H9 (cell line): Measurements from ENCODE around the gene SIX1. TPM values are rescaled to one million over a fixed set of nuclear protein-coding genes. Genes with fewer than 3 reads are reported as not detected.

Source experiments
- DNase-seq: peaks from one replicate; pipeline ENCODE4 v3.0.0-alpha.2; 2017
- H2AFZ ChIP-seq: one replicate; pipeline ENCODE4 v1.6.1; 2013; ENCODE audit warnings: mild to moderate bottlenecking, low read length, control low read depth, moderate library complexity
- H2AK5ac ChIP-seq: 2 replicates; pipeline ENCODE4 v1.6.1; 2013; ENCODE audit warnings: low read length, control low read depth, mixed read lengths; ENCODE audit not compliant: insufficient read length
- H2BK120ac ChIP-seq: one replicate; pipeline ENCODE4 v1.6.1; 2013; ENCODE audit warnings: low read depth, mild to moderate bottlenecking, low read length, control low read depth, inconsistent platforms; ENCODE audit not compliant: poor library complexity, severe bottlenecking
- H2BK12ac ChIP-seq: 2 replicates; pipeline ENCODE4 v1.6.1; 2013; ENCODE audit warnings: low read length, control low read depth, mixed read lengths, low read depth; ENCODE audit not compliant: insufficient read length
- H2BK15ac ChIP-seq: 2 replicates; pipeline ENCODE4 v1.6.1; 2013; ENCODE audit warnings: low read depth, low read length, control low read depth
- H2BK20ac ChIP-seq: one replicate; pipeline ENCODE4 v1.6.1; 2013; ENCODE audit warnings: low read depth, mild to moderate bottlenecking, low read length, control low read depth, inconsistent platforms; ENCODE audit not compliant: poor library complexity, severe bottlenecking
- H2BK5ac ChIP-seq: 2 replicates; pipeline ENCODE4 v1.6.1; 2013; ENCODE audit warnings: low read length, control low read depth, mixed read lengths; ENCODE audit not compliant: insufficient read length
- H3K14ac ChIP-seq: 2 replicates; pipeline ENCODE4 v1.6.1; 2013; ENCODE audit warnings: low read length, control low read depth; ENCODE audit not compliant: insufficient read depth
- H3K18ac ChIP-seq: 2 replicates; pipeline ENCODE4 v1.6.1; 2013; ENCODE audit warnings: low read depth, mild to moderate bottlenecking, mixed read lengths, low read length, control low read depth; ENCODE audit not compliant: insufficient read length
- H3K23ac ChIP-seq: 2 replicates; pipeline ENCODE4 v1.6.1; 2013; ENCODE audit warnings: low read length, control low read depth, mixed read lengths, low read depth; ENCODE audit not compliant: insufficient read length
- H3K23me2 ChIP-seq: 2 replicates; pipeline ENCODE4 v1.6.1; 2013; ENCODE audit warnings: low read depth, mild to moderate bottlenecking, mixed read lengths, low read length, control low read depth; ENCODE audit not compliant: insufficient read length, poor library complexity, severe bottlenecking
- H3K27ac ChIP-seq: 2 replicates; pipeline ENCODE4 v1.5.1; 2013; ENCODE audit warnings: low read length, control low read depth, mixed read lengths, low read depth; ENCODE audit not compliant: insufficient read length
- H3K27me3 ChIP-seq: 2 replicates; pipeline ENCODE4 v1.6.1; 2013; ENCODE audit warnings: low read length, control low read depth, inconsistent platforms; ENCODE audit not compliant: insufficient read depth
- H3K4ac ChIP-seq: 2 replicates; pipeline ENCODE4 v1.6.1; 2013; ENCODE audit warnings: low read depth, mild to moderate bottlenecking, control low read depth, inconsistent platforms, low read length, moderate library complexity
- H3K4me1 ChIP-seq: 2 replicates; pipeline ENCODE4 v1.6.1; 2013; ENCODE audit warnings: low read length, control low read depth, inconsistent platforms; ENCODE audit not compliant: insufficient read depth
- H3K4me2 ChIP-seq: 2 replicates; pipeline ENCODE4 v1.6.1; 2013; ENCODE audit warnings: low read length, control low read depth, mixed read lengths; ENCODE audit not compliant: insufficient read length, insufficient read depth
- H3K56ac ChIP-seq: 2 replicates; pipeline ENCODE4 v1.6.1; 2013; ENCODE audit warnings: low read depth, mild to moderate bottlenecking, mixed read lengths, low read length, control low read depth; ENCODE audit not compliant: insufficient read length
- H3K79me1 ChIP-seq: 2 replicates; pipeline ENCODE4 v1.6.1; 2013; ENCODE audit warnings: low read depth, mild to moderate bottlenecking, moderate library complexity, low read length, control low read depth, inconsistent platforms; ENCODE audit not compliant: insufficient read depth, poor library complexity, severe bottlenecking
- H3K79me2 ChIP-seq: 2 replicates; pipeline ENCODE4 v1.6.1; 2013; ENCODE audit warnings: low read length, control low read depth, inconsistent platforms; ENCODE audit not compliant: insufficient read depth
- H3K9ac ChIP-seq: 2 replicates; pipeline ENCODE4 v1.6.1; 2013; ENCODE audit warnings: low read length, control low read depth, mixed read lengths; ENCODE audit not compliant: insufficient read length; ENCODE audit errors: extremely low read depth
- H3K9me3 ChIP-seq: one replicate; pipeline ENCODE4 v1.6.1; 2013; ENCODE audit warnings: low read depth, low read length, inconsistent platforms; ENCODE audit not compliant: control insufficient read depth
- H3T11ph ChIP-seq: one replicate; pipeline ENCODE4 v1.6.1; 2013; ENCODE audit warnings: mild to moderate bottlenecking, low read length, control low read depth, inconsistent platforms
- H4K20me1 ChIP-seq: one replicate; pipeline ENCODE4 v1.6.1; 2013; ENCODE audit not compliant: control insufficient read depth, insufficient read length, insufficient read depth
- H4K5ac ChIP-seq: 2 replicates; pipeline ENCODE4 v1.6.1; 2013; ENCODE audit warnings: low read depth, mild to moderate bottlenecking, mixed read lengths, low read length, control low read depth; ENCODE audit not compliant: insufficient read length
- H4K8ac ChIP-seq: replicated peaks from 2 replicates; pipeline ENCODE4 v1.6.1; 2013; ENCODE audit warnings: low read length, control low read depth, mixed read lengths, low read depth; ENCODE audit not compliant: insufficient read length
- H4K91ac ChIP-seq: 2 replicates; pipeline ENCODE4 v1.6.1; 2013; ENCODE audit warnings: low read depth, mild to moderate bottlenecking, moderate library complexity, mixed read lengths, low read length, control low read depth; ENCODE audit not compliant: insufficient read length
- H3K27ac Mint-ChIP-seq, 3 experiments: 2 replicates in 2 of 3; 3 replicates in 1 of 3; pipeline ENCODE4 v1.8.0; 2020 to 2021; ENCODE audit warnings: mixed read lengths in 3 of 3, mild to moderate bottlenecking in 1 of 3, moderate library complexity in 1 of 3
- H3K27me3 Mint-ChIP-seq: 2 replicates; pipeline ENCODE4 v1.8.0; 2021; ENCODE audit warnings: low read depth, mild to moderate bottlenecking, moderate library complexity, mixed read lengths
- H3K36me3 Mint-ChIP-seq, 3 experiments: 2 replicates in 2 of 3; 3 replicates in 1 of 3; pipeline ENCODE4 v1.8.0; 2020 to 2021; ENCODE audit warnings: low read depth in 3 of 3, mixed read lengths in 3 of 3; ENCODE audit not compliant: insufficient read depth in 1 of 3
- H3K4me1 Mint-ChIP-seq, 2 experiments: 2 replicates each; pipeline ENCODE4 v1.8.0; 2020; ENCODE audit warnings: mixed read lengths in 2 of 2
- H3K4me3 Mint-ChIP-seq, 2 experiments: 2 replicates in 1 of 2; 3 replicates in 1 of 2; pipeline ENCODE4 v1.8.0; 2020 to 2021; ENCODE audit warnings: mild to moderate bottlenecking in 2 of 2, mixed read lengths in 2 of 2, moderate library complexity in 1 of 2
- H3K9me3 Mint-ChIP-seq, 2 experiments: 2 replicates in 1 of 2; 3 replicates in 1 of 2; pipeline ENCODE4 v1.8.0; 2020; ENCODE audit warnings: mild to moderate bottlenecking in 2 of 2, mixed read lengths in 2 of 2, moderate library complexity in 1 of 2
- WGBS: extraction: QIAGEN DNeasy Blood & Tissue Kit; methylation state at CpG from one replicate; pipeline ENCODE4 v1.1.7; 2013; ENCODE audit warnings: missing lambda C conversion rate, low lambda C conversion rate, mixed read lengths; ENCODE audit not compliant: insufficient read length; ENCODE audit errors: extremely low coverage; 5-methylcytosine and 5-hydroxymethylcytosine counted together
- total RNA-seq: library from RNA; stranded (reverse); gene quantifications from 2 replicates; pipeline ENCODE4 v1.2.1, GENCODE V29; 2021
- TF ChIP-seq, protein P1 (sequence below): fragments of 200-600 bp; sonication (generic); conservative IDR thresholded peaks from 3 replicates; pipeline ENCODE4 v1.8.0; 2021; ENCODE audit warnings: antibody characterized with exemption, mild to moderate bottlenecking

SIX1 gene
- total RNA-seq, 1 experiment from 2014 or later = 0.17 TPM

DNA sequence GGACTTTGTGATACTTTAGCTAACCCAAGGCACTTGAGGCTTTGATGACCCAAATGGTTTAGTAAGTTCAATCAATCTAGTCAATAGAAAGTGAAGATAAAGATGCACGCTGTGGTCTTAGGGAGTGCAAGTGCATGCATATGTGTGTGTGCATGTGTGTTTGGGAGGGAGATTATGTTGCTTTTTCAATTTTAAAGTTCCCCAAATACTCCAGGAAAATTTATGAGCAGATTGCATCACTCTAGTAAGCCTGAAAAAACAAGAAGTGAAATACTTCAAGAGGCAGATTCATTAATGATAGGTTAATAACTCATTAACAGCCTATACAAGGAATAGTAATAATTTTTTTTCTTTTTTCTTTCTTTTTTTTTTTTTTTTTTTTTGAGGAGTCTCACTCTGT is 12.4 kb upstream of the SIX1 start:
- H3K27ac ChIP-seq = no peak overlapping the region
- no peak overlapping the region for H3K4ac ChIP-seq
- TF ChIP-seq, protein P1, sequence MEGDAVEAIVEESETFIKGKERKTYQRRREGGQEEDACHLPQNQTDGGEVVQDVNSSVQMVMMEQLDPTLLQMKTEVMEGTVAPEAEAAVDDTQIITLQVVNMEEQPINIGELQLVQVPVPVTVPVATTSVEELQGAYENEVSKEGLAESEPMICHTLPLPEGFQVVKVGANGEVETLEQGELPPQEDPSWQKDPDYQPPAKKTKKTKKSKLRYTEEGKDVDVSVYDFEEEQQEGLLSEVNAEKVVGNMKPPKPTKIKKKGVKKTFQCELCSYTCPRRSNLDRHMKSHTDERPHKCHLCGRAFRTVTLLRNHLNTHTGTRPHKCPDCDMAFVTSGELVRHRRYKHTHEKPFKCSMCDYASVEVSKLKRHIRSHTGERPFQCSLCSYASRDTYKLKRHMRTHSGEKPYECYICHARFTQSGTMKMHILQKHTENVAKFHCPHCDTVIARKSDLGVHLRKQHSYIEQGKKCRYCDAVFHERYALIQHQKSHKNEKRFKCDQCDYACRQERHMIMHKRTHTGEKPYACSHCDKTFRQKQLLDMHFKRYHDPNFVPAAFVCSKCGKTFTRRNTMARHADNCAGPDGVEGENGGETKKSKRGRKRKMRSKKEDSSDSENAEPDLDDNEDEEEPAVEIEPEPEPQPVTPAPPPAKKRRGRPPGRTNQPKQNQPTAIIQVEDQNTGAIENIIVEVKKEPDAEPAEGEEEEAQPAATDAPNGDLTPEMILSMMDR = no peak
- no peak overlapping the region for H3K23ac ChIP-seq
- no peak overlapping the region for H2BK20ac ChIP-seq
- peaks cover 12% of the 10 kb centered on the region for H3K23me2 ChIP-seq
- no CpG with 5 or more reads among the region's 1 CpG for WGBS
- Mint-ChIP-seq H3K27me3 (peaks cover 54% of the 10 kb centered on the region), H3K27ac (no peak overlapping the region), H3K4me3 (no peak overlapping the region), H3K36me3 (no peaks in the 10 kb centered on the region; a peak in 1 of 7 replicates), H3K4me1 (peaks cover 19 to 22% of the 10 kb centered on the region in 2 experiments), H3K9me3 (no peaks in the 10 kb centered on the region; a peak in 1 of 5 replicates)
- no peak overlapping the region for H3K9ac ChIP-seq
- no peak overlapping the region for H4K8ac ChIP-seq
- H3T11ph ChIP-seq = no peak overlapping the region
- no peak overlapping the region for H2BK120ac ChIP-seq
- no peak overlapping the region for H2BK5ac ChIP-seq
- H4K91ac ChIP-seq = no peak overlapping the region
- H3K18ac ChIP-seq = no peak overlapping the region
- no peak overlapping the region for H2AK5ac ChIP-seq
- H2BK12ac ChIP-seq = no peak overlapping the region
- no peaks in the 10 kb centered on the region for H3K79me1 ChIP-seq
- no peaks in the 10 kb centered on the region for H3K9me3 ChIP-seq
- peaks cover 8% of the 10 kb centered on the region for H3K4me1 ChIP-seq
- H3K79me2 ChIP-seq = no peaks in the 10 kb centered on the region
- H4K5ac ChIP-seq = no peak overlapping the region
- peaks cover 24% of the 10 kb centered on the region; the same call in 1 of the 2 replicates for H3K27me3 ChIP-seq
- no peak overlapping the region for H2BK15ac ChIP-seq
- no peak overlapping the region for H3K56ac ChIP-seq
- H3K14ac ChIP-seq = no peak overlapping the region
- H3K4me2 ChIP-seq = no peak overlapping the region
- H2AFZ ChIP-seq = no peak overlapping the region
- no peak for DNase-seq
- no peaks in the 10 kb centered on the region for H4K20me1 ChIP-seq
